IPS DF 6.9 (cell line): ENCODE results near the gene EYA2.

Experiments used
- DNase-seq: peaks from one replicate; pipeline ENCODE4 v3.0.0-alpha.2; 2013; ENCODE audit warnings: low read depth, low spot score
- H3K27ac ChIP-seq: one replicate; pipeline ENCODE4 v1.5.1; 2013; ENCODE audit warnings: low read length, control low read depth
- H3K27me3 ChIP-seq: 2 replicates; pipeline ENCODE4 v1.6.1; 2013; ENCODE audit warnings: mild to moderate bottlenecking, low read length; ENCODE audit not compliant: control insufficient read depth, insufficient read depth
- H3K36me3 ChIP-seq: 2 replicates; pipeline ENCODE4 v1.6.1; 2013; ENCODE audit warnings: low read length; ENCODE audit not compliant: control insufficient read depth, insufficient read depth
- H3K4me1 ChIP-seq: 2 replicates; pipeline ENCODE4 v1.6.1; 2013; ENCODE audit warnings: low read length; ENCODE audit not compliant: control insufficient read depth, insufficient read depth
- H3K4me3 ChIP-seq: 2 replicates; pipeline ENCODE4 v1.5.1; 2013; ENCODE audit warnings: mild to moderate bottlenecking, low read length
- H3K9me3 ChIP-seq: 2 replicates; pipeline ENCODE4 v1.6.1; 2013; ENCODE audit warnings: low read length, inconsistent platforms; ENCODE audit not compliant: control insufficient read depth, insufficient read depth
- WGBS: extraction: QIAGEN DNeasy Blood & Tissue Kit; methylation state at CpG from one replicate; pipeline ENCODE4 v1.1.7; 2013; ENCODE audit warnings: mixed read lengths, missing lambda C conversion rate; ENCODE audit not compliant: insufficient read length, insufficient coverage; 5-methylcytosine and 5-hydroxymethylcytosine counted together

EYA2 gene

DNA sequence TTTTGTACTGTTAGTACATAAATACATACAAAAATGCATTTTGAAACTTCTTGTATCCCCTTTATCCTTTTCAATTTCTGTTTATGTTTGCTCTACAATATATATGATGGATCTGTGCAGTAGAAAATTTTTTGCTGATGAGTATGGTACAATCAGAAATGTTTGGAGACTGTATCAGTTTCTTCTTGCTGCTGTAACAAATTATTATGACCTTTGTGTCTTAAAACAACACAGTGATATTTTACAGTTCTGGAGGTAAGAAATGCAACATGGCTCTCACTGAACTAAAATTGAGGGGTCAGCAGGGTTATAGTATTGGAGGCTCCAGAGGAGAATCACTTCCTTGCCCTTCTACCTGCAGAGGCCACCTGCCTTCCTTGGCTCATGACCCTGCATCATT, 184.4 kb downstream of the EYA2 start:
- Histone ChIP-seq H3K27me3 (no peaks in the 10 kb centered on the region), H3K4me1 (no peaks in the 10 kb centered on the region), H3K9me3 (no peaks in the 10 kb centered on the region), H3K36me3 (no peaks in the 10 kb centered on the region), H3K27ac (no peak overlapping the region), H3K4me3 (no peak overlapping the region)
- no peak for DNase-seq

DNA sequence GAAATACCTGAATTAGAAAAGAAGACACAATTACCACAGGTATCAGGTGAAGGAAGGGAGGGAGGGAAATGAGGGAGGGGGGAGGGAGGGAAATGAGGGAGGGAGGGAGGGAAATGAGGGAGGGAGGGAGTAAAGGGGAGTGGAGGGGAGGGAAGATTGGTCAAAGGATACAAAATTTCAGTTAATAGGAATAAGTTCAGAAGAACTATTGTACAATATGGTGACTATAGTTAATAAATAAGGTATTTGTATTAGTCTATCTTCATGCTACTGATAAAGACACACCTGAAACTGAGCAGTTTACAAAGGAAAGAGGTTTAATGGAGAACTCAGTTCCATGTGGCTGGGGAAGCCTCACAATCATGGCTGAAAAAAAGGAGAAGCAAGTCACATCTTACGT, 185.7 kb downstream of the EYA2 start:
- WGBS, result no CpG with 5 or more reads among the region's 1 CpG
- Histone ChIP-seq H3K27ac (no peak overlapping the region), H3K27me3 (no peaks in the 10 kb centered on the region), H3K9me3 (no peaks in the 10 kb centered on the region), H3K4me3 (no peak overlapping the region), H3K36me3 (no peaks in the 10 kb centered on the region), H3K4me1 (no peaks in the 10 kb centered on the region)
- DNase-seq, result no peak

DNA sequence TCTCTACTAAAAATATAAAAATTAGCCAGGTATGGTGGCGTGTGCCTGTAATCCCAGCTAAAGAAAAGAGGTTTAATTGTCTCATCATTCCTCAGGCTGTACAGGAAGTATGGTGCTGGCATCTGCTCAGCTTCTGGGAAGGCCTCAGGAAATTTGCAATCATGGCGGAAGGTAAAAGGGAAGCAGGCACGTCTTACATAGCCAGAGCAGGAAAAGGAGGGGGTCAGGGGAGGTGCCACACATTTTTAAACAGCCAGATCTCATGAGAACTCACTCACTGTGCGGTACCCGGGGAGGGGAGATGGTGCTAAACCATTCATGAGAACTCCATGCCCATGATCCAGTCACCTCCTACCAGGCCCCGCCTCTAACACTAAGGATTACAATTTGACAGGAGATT, 191.7 kb downstream of the EYA2 start:
- H3K27ac ChIP-seq, result no peak overlapping the region
- no peak overlapping the region for H3K4me3 ChIP-seq
- no CpG with 5 or more reads among the region's 6 CpGs for WGBS
- no peaks in the 10 kb centered on the region for H3K27me3 ChIP-seq
- no peaks in the 10 kb centered on the region for H3K36me3 ChIP-seq
- no peaks in the 10 kb centered on the region for H3K4me1 ChIP-seq
- H3K9me3 ChIP-seq, result no peaks in the 10 kb centered on the region
- DNase-seq, result no peak

DNA sequence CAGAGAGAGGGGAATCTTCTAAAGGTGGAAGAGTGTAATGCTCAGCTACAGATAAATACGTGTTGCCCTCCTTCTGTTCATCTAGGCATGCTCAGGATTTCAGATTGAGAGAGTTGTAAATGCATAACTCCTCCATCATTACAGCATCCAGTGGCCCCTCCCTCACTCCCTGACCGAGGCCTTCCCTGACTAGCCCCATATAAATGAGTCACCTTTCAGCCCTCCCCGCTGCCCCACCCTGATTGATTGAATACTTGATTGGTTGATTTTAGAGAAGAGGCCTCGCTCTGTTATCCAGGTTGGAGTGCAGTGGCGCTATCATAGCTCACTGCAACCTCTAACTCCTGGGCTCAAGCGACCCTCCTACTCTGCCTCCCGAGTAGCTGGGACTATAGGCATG, 193.7 kb downstream of the EYA2 start:
- H3K27me3 ChIP-seq, result no peaks in the 10 kb centered on the region
- no peak for DNase-seq
- no peak overlapping the region for H3K4me3 ChIP-seq
- no peaks in the 10 kb centered on the region for H3K9me3 ChIP-seq
- no peaks in the 10 kb centered on the region for H3K4me1 ChIP-seq
- H3K27ac ChIP-seq, result no peak overlapping the region
- no CpG with 5 or more reads among the region's 7 CpGs for WGBS
- no peaks in the 10 kb centered on the region for H3K36me3 ChIP-seq

- Histone ChIP-seq H3K9me3 (no peaks in the 10 kb centered on the region), H3K36me3 (no peaks in the 10 kb centered on the region), H3K4me3 (no peak overlapping the region), H3K27ac (no peak overlapping the region), H3K27me3 (no peaks in the 10 kb centered on the region), H3K4me1 (no peaks in the 10 kb centered on the region)
- WGBS, result no CpG with 5 or more reads among the region's 15 CpGs
- DNase-seq, result no peak
Observed at GRCh38 chr20:47089151-47089550, 194.5 kb downstream of the EYA2 start.

DNA sequence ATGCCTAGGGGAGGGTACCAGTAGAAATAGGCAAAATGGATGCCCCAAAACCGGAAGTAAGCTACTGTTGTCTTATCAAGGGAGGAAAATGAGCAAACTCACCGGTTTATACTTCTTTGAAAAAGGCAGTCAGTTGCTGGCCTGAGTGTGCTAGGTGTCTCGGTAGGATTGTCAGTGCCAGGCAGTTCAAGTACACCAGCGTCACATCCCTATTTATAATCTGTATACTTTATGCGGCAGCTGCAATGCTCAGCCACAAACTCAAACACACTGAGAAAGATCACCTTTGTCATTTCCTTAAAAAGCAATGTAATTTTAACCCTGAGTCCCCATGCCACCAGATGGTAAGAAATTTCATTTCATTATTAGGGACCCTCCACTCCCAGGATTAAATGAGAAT, 196.2 kb downstream of the EYA2 start:
- H3K27ac ChIP-seq, result no peak overlapping the region
- no peaks in the 10 kb centered on the region for H3K9me3 ChIP-seq
- no CpG with 5 or more reads among the region's 5 CpGs for WGBS
- no peaks in the 10 kb centered on the region for H3K27me3 ChIP-seq
- no peaks in the 10 kb centered on the region for H3K36me3 ChIP-seq
- DNase-seq, result no peak
- no peak overlapping the region for H3K4me3 ChIP-seq
- no peaks in the 10 kb centered on the region for H3K4me1 ChIP-seq

GRCh38 chr20:47093320-47093966, 198.8 kb downstream of the EYA2 start:
- no peaks in the 10 kb centered on the region for H3K9me3 ChIP-seq
- WGBS, result no CpG with 5 or more reads among the region's 13 CpGs
- H3K27me3 ChIP-seq, result no peaks in the 10 kb centered on the region
- no peaks in the 10 kb centered on the region for H3K4me1 ChIP-seq
- H3K36me3 ChIP-seq, result no peaks in the 10 kb centered on the region
- no peak overlapping the region for H3K27ac ChIP-seq
- H3K4me3 ChIP-seq, result no peak overlapping the region
- no peak for DNase-seq

DNA sequence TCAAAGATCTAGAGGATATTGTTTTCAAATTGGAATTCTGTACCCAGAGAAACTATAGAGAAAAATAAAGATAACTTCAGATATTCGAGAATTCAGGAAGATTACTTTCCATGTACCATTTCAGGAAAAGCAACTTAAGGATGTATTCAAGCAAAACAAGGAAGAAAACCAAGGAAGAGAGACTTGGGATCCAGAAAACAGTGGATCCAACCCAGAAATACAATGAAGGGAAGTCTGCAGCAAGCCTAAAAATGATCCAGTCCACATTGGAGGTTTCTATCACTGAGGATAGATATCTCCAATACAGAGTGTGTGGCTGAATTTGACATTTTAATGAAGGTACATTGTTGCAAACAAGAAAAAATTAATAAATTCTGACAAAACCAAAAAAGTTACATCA, 201.0 kb downstream of the EYA2 start:
- WGBS, result no CpG with 5 or more reads among the region's 1 CpG
- H3K27ac ChIP-seq, result no peak overlapping the region
- no peaks in the 10 kb centered on the region for H3K36me3 ChIP-seq
- H3K9me3 ChIP-seq, result no peaks in the 10 kb centered on the region
- DNase-seq, result no peak
- H3K27me3 ChIP-seq, result no peaks in the 10 kb centered on the region
- H3K4me1 ChIP-seq, result no peaks in the 10 kb centered on the region
- H3K4me3 ChIP-seq, result no peak overlapping the region

DNA sequence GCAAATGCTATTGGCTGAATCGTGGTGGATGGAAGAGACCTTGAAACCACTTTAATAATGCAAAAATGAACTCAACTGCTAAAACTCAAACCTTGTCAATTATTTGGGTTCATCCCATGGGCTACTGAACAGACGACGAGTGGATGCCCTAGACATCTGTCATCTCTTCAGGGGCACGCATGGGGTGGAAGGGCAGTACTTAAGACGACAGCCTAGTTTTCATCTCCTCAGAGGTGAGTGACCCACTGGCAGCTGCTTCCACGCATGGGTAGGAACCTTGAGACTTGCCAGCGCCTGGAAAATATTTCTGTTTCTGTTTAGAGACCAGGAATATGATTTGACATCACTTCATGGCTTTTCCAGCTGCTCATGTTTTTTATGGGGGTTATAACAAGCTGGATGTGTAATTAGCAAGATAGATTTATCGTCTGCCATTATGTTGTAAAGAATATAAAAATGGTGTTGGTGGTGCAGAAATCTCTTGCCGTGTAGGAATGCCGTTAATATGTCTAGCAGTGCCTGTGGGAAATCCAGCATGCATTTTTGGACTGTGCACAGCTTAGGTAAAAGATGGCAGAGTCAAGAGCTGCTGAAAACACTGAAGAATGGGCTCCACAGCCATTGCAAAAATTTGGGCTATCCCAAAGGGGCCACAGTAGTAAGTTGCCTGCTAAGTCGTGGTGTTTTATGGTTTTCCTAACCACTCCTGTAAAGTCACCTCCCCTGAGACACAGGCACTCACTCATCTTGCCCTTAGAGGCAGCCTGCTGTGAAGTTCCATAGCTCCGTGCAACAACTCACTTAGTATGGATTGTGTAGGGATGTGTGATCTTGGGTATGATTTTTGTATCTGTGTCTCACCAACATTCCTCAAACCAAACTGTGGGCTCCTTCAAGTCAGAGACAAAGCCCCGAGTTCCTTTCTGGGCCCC, 203.3 kb downstream of the EYA2 start:
- no peaks in the 10 kb centered on the region for H3K36me3 ChIP-seq
- H3K4me1 ChIP-seq, result no peaks in the 10 kb centered on the region
- no peaks in the 10 kb centered on the region for H3K9me3 ChIP-seq
- no peak for DNase-seq
- no CpG with 5 or more reads among the region's 13 CpGs for WGBS
- H3K27me3 ChIP-seq, result no peaks in the 10 kb centered on the region
- H3K4me3 ChIP-seq, result no peak overlapping the region
- H3K27ac ChIP-seq, result no peak overlapping the region

- no peaks in the 10 kb centered on the region for H3K27me3 ChIP-seq
- DNase-seq, result no peak
- no peaks in the 10 kb centered on the region for H3K4me1 ChIP-seq
- H3K27ac ChIP-seq, result no peak overlapping the region
- no peaks in the 10 kb centered on the region for H3K9me3 ChIP-seq
- no CpG with 5 or more reads among the region's 7 CpGs for WGBS
- no peak overlapping the region for H3K4me3 ChIP-seq
- no peaks in the 10 kb centered on the region for H3K36me3 ChIP-seq
Observed at GRCh38 chr20:47099093-47099492, 204.4 kb downstream of the EYA2 start.
